Islet precursor cell (in vitro differentiated cells): Measurements from ENCODE around the gene DDX20.
A peak's percentile ranks its signal among the peaks of the same experiment; 100 is the strongest.
"Not testable (repeated sequence)": the region's sequence is repeated elsewhere in the genome, so short reads cannot be mapped to it uniquely, and the experiment has no call there.

Source experiments
- DNase-seq: peaks from one replicate; pipeline ENCODE4 v3.0.0-alpha.2; 2018

DDX20 gene

DNA sequence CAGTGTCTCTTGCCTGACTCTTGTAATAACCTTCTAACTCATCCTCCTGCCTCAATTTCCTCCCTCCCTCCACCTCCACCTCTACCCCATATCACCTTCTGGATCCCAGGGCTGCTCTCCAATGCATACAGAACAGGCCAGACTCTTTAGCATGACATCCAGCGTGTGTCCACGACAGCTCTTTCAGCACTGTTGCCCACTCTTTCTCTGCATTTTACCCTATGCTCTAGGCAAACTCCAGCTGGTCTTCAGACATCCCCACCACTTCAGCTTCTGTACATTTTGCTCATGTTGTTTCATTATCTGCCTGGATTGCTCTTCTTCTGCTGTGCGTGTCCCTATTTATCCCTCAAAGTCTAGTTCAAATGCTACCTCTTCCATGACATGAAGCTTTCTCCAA is 21.3 kb upstream of the DDX20 start:
- no peak for DNase-seq

DNA sequence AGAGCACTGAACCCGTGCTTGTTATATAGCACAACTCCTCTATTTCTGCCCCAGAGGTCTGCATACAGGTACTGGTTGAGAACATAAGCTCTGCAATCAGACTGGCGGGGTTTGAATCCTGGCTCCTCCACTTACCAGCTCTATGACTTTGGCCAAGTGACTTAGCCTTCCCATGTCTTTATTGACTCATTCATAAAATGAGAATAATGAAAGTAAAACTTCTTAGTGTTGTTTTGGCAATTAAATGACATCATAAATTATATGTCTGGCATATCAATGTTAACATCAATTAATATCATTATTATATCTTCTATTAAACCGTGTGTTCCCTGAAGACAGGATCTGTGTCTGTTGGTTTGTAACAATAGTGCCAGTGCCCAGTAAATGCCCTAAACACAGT is 20.8 kb upstream of the DDX20 start:
- DNase-seq, result no peak

GRCh38 chr1:111735321-111735720 is 20.4 kb upstream of the DDX20 start:
- no peak for DNase-seq

DNA sequence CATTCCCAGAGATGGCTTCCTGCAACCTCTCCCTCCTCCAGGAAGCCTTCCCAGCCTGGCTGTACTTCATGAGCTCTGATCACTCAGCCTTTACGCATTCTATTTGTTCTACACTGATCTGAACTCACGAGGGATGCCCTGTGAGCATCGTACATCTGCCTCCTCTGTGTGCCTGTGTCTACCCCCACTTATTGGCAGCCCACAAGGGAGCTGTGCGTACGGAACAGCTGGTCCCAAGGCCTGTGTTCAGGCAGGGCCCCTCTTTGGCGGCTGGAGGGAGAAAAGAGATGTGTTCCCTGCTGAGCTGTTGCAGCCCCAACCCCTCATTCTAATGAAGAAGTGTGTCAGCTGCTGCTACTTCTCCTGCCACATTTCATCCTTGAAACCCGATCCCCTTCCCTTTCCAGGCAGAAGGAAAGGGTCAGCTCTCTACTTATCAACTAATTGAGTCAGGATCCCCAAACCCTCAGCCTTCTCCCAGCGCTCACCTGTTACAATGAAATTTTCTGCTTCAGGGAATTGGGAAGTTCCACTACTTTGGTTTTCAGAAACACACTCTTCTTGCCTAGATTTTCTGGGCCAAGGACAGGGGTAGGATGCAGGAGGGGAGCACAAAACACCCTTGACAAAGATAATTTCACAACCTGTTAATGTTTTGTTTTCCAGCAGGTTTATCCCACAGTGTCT is 19.7 kb upstream of the DDX20 start:
- DNase-seq, result no peak

- DNase-seq, result no peak
Observed at GRCh38 chr1:111736548-111737215, 19.0 kb upstream of the DDX20 start.

GRCh38 chr1:111737216-111738132 is 18.2 kb upstream of the DDX20 start:
- no peak for DNase-seq

DNA sequence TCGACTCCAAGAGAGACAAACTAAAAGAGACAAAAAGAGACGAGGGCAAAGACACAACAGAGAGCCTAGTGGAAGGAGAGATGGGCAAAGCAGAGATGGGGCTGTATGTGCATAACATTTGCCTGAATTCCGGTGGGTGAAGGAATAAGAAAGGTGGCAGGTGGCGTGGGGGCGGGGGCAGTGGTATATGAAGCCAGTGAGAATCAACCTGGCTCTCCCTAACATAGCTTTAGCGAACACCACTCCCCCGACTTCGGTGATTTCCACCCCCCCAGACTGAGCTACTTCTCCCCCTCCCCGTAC is 17.6 kb upstream of the DDX20 start:
- no peak for DNase-seq

DNA sequence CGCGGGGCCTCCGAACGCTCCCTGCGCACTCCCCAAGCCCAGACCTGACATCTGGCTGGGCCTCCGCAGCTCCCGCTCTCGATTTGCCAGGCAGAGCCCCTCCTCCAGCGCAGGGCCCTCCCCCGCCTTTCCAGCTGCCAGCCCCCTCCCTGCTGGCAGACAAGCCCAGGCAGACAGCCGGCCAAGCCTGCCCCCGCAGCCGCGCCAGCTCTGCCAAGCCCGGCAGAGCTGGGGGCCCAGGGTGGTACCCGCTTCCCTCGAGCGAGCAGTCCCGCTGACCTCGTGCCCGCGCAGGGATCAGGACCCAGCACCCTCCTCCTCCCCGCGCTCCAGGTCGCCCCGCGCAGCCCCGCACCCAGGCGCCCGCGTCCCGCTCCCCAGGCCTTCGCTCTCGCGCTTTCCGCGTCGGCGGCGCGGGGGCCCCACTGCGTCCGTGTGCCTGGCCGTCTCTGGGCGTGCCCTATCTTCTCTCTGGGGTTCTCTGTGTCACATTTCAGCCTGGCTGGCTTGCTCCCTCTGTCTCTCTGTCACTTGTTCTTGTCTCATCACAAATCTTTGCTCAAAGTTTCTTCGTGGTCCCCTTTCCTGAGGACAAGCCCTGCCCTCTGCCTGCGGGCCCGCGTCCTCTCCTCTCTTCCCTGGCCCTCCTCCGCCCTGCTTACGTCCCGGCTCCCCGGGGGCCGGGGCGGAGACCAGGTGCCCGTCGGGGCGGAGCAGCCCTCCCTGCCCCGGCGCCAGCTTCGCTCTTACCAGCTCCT is 17.1 kb upstream of the DDX20 start:
- DNase-seq, result peak; percentile 85

GRCh38 chr1:111739194-111739924 is 16.3 kb upstream of the DDX20 start, which contains the start of gene INKA2:
INKA2 (minus strand) TSS chr1:111739395; CDS start chr1:111739242, 153 bp downstream.
- DNase-seq, result peak; percentile 92

DNA sequence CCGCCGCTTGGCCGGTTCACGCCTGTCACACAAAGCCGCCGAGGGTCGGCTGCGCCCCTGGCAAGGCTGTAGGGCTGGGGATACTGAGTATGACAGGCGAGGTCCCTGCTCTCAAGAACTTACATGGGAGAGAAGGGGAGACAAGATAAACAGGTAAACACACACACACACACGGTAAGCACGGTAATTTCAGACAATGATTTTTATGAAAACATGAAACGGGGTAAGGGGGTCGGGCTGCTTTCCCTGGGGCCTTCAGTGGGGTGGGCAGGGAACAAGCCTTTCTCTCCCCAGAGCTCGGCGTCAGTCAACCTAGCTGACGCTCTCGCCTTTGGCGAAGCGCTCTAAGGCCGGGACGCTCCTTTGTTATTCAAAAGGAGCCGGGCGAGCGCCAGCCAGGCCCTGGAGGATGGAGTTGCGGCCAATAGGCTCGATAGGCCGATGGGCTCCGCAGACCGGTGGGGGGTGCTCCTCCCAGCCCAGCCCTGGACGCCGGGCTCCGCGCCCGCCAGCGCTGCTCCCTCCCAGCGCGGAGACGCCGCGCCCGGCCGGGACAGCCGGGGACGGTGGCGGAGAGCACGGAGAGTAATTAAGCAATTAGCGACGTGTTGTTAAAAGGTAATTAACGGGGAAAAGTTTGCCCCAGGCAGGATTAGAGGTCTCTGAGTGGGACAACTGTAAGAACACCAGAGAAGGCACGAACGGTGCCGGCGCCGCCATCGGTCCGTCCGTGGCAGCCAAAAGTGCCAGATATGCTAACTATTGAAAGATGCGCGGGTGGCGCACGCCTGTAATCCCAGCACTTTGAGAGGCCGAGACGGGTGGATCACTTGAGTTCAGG is 15.6 kb upstream of the DDX20 start:
- DNase-seq, result peak; percentile 85

DNA sequence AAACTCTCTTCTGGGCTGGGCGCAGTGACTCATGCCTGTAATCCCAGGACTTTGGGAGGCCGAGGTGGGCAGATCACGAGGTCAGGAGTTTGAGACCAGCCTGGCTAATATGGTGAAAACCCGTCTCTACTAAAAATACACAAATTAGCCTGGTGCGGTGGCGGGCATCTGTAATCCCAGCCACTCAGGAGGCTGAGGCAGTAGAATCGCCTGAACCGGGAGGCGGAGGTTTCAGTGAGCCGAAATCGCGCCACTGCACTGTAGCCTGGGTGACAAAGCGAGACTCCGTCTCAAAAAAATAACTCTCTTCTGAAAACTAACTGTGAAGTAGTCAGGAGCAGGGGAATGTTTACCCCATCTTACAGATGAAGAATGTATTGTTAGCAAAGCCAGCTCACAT is 13.4 kb upstream of the DDX20 start:
- DNase-seq, result not testable (repeated sequence)

GRCh38 chr1:111742938-111743549 is 12.7 kb upstream of the DDX20 start:
- no peak for DNase-seq

GRCh38 chr1:111743679-111744101 is 12.0 kb upstream of the DDX20 start:
- DNase-seq, result no peak

DNA sequence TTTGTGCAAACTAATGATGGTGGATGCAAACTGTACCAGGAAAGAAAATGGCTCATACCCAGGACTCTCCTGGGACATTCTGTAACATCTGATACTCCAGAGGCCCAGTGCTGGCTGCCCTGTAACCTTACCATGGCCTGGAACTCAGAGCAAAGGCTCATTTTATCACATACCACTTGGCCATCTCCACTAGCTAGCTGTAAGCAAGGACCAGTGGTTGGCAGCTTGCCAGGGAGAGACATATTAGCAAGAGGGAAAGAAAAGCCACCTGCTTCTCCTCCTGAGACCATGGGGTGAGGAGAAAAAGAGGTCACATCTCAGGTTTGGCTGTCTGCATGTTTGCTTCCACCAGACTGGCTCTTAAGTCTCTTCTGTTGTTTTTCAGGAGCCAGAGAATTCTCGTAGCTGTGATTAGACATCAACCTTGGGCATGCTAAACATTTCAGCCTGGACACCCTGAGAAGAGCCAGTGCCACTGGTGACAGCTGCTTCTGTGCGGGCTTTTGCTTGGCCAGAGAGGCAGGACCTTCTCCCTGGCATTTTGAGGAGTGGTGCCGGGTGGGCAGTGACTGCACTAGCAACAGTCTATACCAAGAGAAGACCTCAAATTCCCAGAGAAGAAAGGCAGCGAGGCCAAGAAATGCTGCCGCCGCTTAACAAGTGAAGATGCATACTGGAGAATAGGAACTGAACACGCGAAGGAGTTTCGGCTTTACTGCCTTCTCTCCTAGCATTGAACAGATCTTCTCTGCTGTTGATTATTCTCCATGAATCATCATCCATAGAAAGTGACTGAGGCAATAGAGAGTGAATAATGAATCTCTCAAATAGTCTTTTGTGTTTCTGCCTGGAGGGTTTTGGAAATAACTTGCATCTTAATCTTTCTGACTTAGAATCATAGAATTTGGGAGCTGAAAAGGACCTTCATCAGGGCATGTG is 9.8 kb upstream of the DDX20 start:
- no peak for DNase-seq

- DNase-seq, result no peak
Observed at GRCh38 chr1:111746614-111746999, 9.1 kb upstream of the DDX20 start.

GRCh38 chr1:111747282-111747734 is 8.4 kb upstream of the DDX20 start:
- DNase-seq, result peak; percentile 77

- no peak for DNase-seq
Observed at GRCh38 chr1:111747947-111748346, 7.8 kb upstream of the DDX20 start.

DNA sequence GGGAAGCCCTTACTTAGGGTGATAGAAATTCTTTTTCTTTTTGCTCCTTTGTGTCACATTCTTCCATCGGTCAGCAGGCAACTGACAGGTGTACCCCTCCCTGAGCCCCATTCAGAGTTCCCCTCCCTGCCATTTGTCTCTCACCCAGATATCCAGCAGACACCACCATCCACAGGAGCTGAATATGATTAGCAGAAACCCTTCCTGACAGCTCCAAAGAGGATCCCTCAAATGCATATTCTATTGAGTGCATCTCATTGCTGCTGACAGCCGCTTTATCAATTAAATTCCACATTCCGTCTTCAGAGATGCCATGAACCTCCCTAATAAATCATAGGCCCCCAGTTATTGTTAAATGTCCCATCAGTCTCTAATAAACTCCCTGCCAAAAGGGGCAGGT is 6.1 kb upstream of the DDX20 start:
- DNase-seq, result no peak

DNA sequence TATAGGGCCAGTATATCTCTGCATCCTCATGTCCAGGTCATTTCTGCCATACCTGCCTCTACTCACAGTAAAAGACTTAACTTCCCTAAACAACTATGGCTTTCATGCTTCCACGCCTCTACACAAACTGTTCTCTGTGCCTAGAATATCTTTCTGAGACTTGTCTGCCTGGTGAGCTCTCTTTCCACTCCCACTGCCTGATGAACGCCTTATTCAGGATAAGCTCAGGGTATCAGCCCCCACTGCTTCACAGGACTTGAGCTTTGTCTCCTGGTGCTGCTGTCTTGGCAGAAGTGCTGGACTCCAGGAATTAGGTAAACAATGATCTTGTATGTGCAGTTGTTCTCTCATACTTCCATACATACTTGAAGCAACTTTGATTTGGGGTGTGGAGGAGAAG is 4.8 kb upstream of the DDX20 start:
- DNase-seq, result no peak
